ENCODE measurements around the gene SVIL.
A peak's percentile ranks its signal among the peaks of the same experiment; 100 is the strongest.

SVIL gene

DNA sequence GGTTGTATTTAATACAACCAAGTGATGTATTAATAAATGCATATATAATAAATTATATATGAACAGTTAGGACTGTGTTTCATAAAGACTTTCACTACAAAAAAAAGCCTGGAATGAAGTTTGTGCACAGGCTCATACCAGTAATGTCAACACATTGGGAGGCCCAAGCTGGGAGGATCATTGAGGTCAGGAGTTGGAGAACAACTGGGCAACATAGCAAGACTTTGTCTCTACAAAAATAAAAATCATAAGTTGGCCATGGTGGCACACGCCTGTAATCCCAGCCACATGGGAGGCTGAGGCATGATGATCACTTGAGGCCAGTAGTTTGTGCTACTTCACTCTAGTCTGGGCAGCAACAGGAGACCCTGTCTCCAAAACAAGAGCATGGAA lies 15.8 kb upstream of the SVIL start:
- Histone ChIP-seq H3K4me3 (ENCODE audit: low read length in 2 of 2) (no peak overlapping the region), H3K9ac (ENCODE audit: low read depth in 1 of 2, low read length in 2 of 2) (no peak overlapping the region), H3K4me1 (ENCODE audit: control insufficient read depth in 2 of 2, insufficient read depth in 2 of 2, low read length in 2 of 2) (peaks cover 21 to 39% of the 10 kb centered on the region in 2 donors)

DNA sequence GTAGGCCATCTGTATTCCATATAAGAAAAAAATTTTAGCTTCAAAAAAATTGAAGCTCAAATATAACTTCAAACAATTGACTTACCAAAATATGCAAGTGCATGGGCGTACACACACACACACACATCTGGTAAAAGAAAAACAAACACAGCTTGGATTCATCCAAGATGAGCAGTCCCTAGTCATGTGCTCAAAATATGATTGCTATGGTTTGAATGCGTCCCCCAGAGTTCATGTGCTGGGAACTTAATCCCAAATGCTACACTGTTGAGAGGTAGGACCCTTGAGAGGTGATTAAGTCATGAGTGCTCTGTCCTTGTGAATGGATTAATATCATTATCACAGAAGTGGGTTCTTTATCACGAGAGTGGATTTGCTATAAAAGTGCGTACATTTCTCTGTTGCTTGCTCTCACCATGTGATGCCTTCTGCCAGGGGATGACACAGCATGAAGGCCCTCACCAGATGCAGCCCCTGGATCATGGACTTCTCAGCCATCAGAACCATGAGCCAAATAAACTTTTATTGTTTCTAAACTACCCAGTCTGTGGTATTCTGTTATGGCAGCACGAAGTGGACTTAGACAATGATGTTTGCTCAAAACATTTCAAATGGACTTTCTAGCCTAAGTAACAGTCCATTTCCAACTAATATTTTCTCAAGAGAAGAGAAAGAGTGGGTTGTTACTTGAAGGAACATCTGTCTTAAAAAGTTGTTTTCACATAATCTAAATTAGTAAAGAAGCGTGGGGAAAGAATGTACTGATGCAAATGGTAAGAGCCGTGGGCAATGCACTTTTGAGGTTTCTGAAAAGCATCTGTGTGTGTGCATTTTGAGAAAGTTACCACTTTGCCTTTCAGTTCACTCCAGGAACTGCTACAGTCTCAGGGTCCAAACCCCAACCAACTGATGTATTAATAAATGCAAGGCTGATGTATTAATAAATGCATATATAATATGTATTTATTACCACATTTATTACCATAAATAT lies 15.1 kb upstream of the SVIL start:
- Histone ChIP-seq H3K9me3 (ENCODE audit: control insufficient read depth in 2 of 2, low read length in 2 of 2) (no peaks in the 10 kb centered on the region), H3K27ac (ENCODE audit: low read depth in 2 of 2, low read length in 2 of 2) (peak overlapping the region; percentile 28 to 69), H3K9ac (ENCODE audit: low read depth in 1 of 2, low read length in 2 of 2) (no peak overlapping the region), H3K27me3 (ENCODE audit: control insufficient read depth in 2 of 2, insufficient read depth in 2 of 2, low read length in 2 of 2) (no peaks in the 10 kb centered on the region), H3K4me1 (ENCODE audit: control insufficient read depth in 2 of 2, insufficient read depth in 2 of 2, low read length in 2 of 2) (peaks cover 21 to 39% of the 10 kb centered on the region in 2 donors), H3K4me3 (ENCODE audit: low read length in 2 of 2) (no peak overlapping the region), H3K36me3 (ENCODE audit: control insufficient read depth in 2 of 2, insufficient read depth in 2 of 2, low read length in 2 of 2) (no peaks in the 10 kb centered on the region)

More for the DNA sequence above, 15.8 kb upstream of the SVIL start:
- Histone ChIP-seq H3K27me3 (ENCODE audit: control insufficient read depth in 2 of 2, insufficient read depth in 2 of 2, low read length in 2 of 2) (no peaks in the 10 kb centered on the region), H3K27ac (ENCODE audit: low read depth in 2 of 2, low read length in 2 of 2) (no peak overlapping the region), H3K9me3 (ENCODE audit: control insufficient read depth in 2 of 2, low read length in 2 of 2) (no peaks in the 10 kb centered on the region), H3K36me3 (ENCODE audit: control insufficient read depth in 2 of 2, insufficient read depth in 2 of 2, low read length in 2 of 2) (peaks cover 0 to 3% of the 10 kb centered on the region in 2 donors)

DNA sequence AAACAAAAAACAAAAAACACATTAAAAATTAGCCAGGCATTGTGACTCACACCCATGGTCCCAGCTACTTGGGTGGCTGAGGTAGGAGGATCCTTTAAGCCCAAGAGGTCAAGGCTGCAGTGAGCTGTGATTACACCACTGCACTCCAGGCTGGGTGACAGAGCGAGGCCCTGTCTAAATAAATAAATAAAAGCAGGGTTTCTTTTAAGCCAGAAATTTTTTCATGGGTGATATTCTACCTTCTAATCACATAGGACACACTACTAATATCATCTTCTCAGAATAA lies 14.2 kb upstream of the SVIL start:
- peaks cover 21 to 39% of the 10 kb centered on the region in 2 donors for H3K4me1 ChIP-seq (ENCODE audit: control insufficient read depth in 2 of 2, insufficient read depth in 2 of 2, low read length in 2 of 2)

DNA sequence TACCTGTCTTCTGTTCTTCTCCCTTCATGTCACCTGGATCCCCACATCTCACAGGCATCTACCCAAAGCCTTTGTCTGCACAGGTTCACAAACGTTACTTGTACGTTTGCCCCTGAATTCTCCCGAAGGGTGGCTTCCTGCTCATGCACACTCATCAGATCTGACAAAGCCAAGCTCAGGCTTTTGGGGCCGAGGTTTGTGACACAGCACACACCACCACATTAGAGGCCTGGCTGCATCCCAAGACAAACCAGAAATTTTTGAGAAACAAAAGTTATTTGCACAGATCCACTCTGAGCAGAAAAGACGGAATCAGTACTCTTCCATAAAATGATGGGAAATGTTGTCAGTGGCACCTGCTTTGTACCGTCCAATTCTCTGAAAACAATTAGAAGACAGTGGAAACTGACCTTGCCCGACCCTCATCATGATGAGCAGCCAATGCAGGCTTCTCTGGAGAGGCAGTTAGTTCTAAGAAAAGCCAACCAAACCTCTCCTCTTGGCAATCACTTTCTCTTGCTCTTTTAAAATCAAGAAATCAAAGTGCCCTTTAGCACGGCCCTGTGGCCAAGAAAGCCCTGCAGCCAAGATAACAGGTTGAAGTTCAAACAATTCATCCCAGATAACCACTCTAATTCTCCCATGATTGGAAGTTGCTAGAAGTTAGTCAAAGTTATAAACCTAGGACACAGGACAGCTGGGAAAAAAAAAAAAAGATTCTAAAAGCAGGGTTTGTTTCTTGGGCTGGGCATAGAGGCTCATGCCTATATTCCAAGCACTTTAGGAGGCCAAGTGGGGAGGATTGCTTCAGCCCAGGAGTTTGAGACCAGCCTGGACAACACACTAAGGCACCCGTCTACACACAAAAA lies 13.6 kb upstream of the SVIL start:
- no peaks in the 10 kb centered on the region for H3K9me3 ChIP-seq (ENCODE audit: control insufficient read depth in 2 of 2, low read length in 2 of 2)
- no peaks in the 10 kb centered on the region for H3K36me3 ChIP-seq (ENCODE audit: control insufficient read depth in 2 of 2, insufficient read depth in 2 of 2, low read length in 2 of 2)
- H3K4me1 ChIP-seq (ENCODE audit: control insufficient read depth in 2 of 2, insufficient read depth in 2 of 2, low read length in 2 of 2) = peaks cover 21 to 39% of the 10 kb centered on the region in 2 donors
- H3K9ac ChIP-seq (ENCODE audit: low read depth in 1 of 2, low read length in 2 of 2) = peak overlapping the region in 1 of 2 donors; percentile 36
- H3K4me3 ChIP-seq (ENCODE audit: low read length in 2 of 2) = peak overlapping the region in 1 of 2 donors; percentile 53
- peak overlapping the region; percentile 69 to 72 for H3K27ac ChIP-seq (ENCODE audit: low read depth in 2 of 2, low read length in 2 of 2)
- no peaks in the 10 kb centered on the region for H3K27me3 ChIP-seq (ENCODE audit: control insufficient read depth in 2 of 2, insufficient read depth in 2 of 2, low read length in 2 of 2)

More for the DNA sequence above, 14.2 kb upstream of the SVIL start:
- H3K9me3 ChIP-seq (ENCODE audit: control insufficient read depth in 2 of 2, low read length in 2 of 2) = no peaks in the 10 kb centered on the region
- no peaks in the 10 kb centered on the region for H3K27me3 ChIP-seq (ENCODE audit: control insufficient read depth in 2 of 2, insufficient read depth in 2 of 2, low read length in 2 of 2)
- no peaks in the 10 kb centered on the region for H3K36me3 ChIP-seq (ENCODE audit: control insufficient read depth in 2 of 2, insufficient read depth in 2 of 2, low read length in 2 of 2)
- H3K9ac ChIP-seq (ENCODE audit: low read depth in 1 of 2, low read length in 2 of 2) = peak overlapping the region in 1 of 2 donors; percentile 20
- H3K27ac ChIP-seq (ENCODE audit: low read depth in 2 of 2, low read length in 2 of 2) = peak overlapping the region; percentile 69 to 72
- H3K4me3 ChIP-seq (ENCODE audit: low read length in 2 of 2) = no peak overlapping the region

DNA sequence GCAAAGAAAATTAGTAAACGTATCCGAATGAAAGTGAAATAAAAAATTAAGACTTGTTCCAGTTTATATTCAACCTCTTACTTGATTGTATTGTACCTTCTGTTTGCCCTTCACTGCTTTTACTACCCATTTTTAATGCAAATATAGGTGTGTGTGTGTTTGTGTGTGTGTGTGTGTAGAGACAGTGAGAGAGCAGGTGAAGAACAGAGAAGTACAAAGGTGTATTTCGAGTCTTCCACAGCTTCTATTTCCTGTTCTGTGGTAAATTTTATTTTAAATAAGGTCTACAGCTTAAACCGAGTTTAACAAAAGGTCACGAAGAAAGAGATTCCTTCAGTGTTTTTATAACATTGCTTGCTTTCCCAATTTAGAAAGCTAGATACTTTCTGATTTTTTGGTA lies 12.7 kb upstream of the SVIL start:
- Histone ChIP-seq H3K9ac (ENCODE audit: low read depth in 1 of 2, low read length in 2 of 2) (no peak overlapping the region), H3K4me1 (ENCODE audit: control insufficient read depth in 2 of 2, insufficient read depth in 2 of 2, low read length in 2 of 2) (peaks cover 21 to 39% of the 10 kb centered on the region in 2 donors), H3K4me3 (ENCODE audit: low read length in 2 of 2) (peak overlapping the region; percentile 52 to 53), H3K9me3 (ENCODE audit: control insufficient read depth in 2 of 2, low read length in 2 of 2) (no peaks in the 10 kb centered on the region), H3K27ac (ENCODE audit: low read depth in 2 of 2, low read length in 2 of 2) (peak overlapping the region; percentile 72 to 78), H3K27me3 (ENCODE audit: control insufficient read depth in 2 of 2, insufficient read depth in 2 of 2, low read length in 2 of 2) (no peaks in the 10 kb centered on the region), H3K36me3 (ENCODE audit: control insufficient read depth in 2 of 2, insufficient read depth in 2 of 2, low read length in 2 of 2) (no peaks in the 10 kb centered on the region)

DNA sequence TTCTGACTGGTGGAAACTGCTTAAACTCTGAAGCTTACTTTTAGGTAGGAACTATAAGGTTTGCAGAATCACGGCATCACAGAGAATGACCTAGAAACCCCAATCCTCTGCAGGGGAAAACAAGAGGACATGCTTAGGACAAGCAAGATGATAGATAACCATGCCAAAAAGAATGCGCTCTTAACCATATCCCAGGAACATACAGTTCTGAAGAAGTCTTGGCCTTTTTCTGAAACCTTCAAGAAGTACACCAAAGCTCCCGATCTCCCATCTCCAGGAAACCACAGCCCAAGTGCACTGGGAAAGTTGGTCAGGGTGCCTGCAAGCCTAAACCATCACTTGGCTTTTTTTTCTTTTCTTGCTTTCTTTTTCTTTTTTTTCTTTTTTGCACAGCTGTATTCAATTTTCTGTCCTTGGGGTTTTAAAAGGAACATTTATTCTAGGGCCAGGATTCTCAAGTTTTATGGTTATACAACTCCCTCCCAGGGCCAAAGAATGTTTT lies 12.2 kb upstream of the SVIL start:
- H3K36me3 ChIP-seq (ENCODE audit: control insufficient read depth in 2 of 2, insufficient read depth in 2 of 2, low read length in 2 of 2) = no peaks in the 10 kb centered on the region
- peak overlapping the region; percentile 72 to 78 for H3K27ac ChIP-seq (ENCODE audit: low read depth in 2 of 2, low read length in 2 of 2)
- H3K4me3 ChIP-seq (ENCODE audit: low read length in 2 of 2) = peak overlapping the region; percentile 52 to 53
- no peaks in the 10 kb centered on the region for H3K9me3 ChIP-seq (ENCODE audit: control insufficient read depth in 2 of 2, low read length in 2 of 2)
- peak overlapping the region in 1 of 2 donors; percentile 52 for H3K9ac ChIP-seq (ENCODE audit: low read depth in 1 of 2, low read length in 2 of 2)
- peaks cover 21 to 39% of the 10 kb centered on the region in 2 donors for H3K4me1 ChIP-seq (ENCODE audit: control insufficient read depth in 2 of 2, insufficient read depth in 2 of 2, low read length in 2 of 2)
- H3K27me3 ChIP-seq (ENCODE audit: control insufficient read depth in 2 of 2, insufficient read depth in 2 of 2, low read length in 2 of 2) = no peaks in the 10 kb centered on the region

DNA sequence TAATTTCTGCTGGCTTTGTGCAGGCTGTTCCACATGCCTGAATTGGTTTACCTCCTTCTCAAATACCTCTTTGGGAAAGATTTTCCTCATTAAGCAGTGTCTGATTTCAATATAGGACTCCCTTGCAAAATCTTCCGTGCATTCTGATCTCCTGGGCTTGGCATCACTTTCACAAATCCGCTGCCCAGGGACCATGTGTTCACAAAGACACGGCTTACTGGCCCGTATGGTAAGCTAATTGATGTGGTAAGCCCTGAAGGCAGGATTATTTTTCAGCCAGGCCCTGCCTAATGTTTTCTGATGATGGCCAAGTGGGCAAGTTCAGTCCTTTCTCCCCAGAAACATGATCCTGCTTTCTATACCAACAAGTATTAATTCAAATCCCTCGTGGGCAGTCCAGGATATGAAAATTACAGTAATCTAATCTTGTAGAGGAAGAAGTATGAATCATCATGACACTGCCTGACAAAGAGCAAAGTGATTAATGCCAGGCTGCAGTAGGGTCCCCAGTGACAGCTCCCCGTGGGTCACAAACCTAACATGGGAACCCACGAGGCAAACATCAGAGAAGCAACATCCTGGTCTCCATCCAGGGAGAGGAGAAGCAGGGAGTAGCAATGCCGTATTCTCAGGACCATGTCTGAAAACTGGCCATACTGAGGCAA lies 11.6 kb upstream of the SVIL start:
- Histone ChIP-seq H3K9me3 (ENCODE audit: control insufficient read depth in 2 of 2, low read length in 2 of 2) (no peaks in the 10 kb centered on the region), H3K36me3 (ENCODE audit: control insufficient read depth in 2 of 2, insufficient read depth in 2 of 2, low read length in 2 of 2) (no peaks in the 10 kb centered on the region), H3K27ac (ENCODE audit: low read depth in 2 of 2, low read length in 2 of 2) (peak overlapping the region; percentile 72 to 78), H3K27me3 (ENCODE audit: control insufficient read depth in 2 of 2, insufficient read depth in 2 of 2, low read length in 2 of 2) (no peaks in the 10 kb centered on the region), H3K4me3 (ENCODE audit: low read length in 2 of 2) (peak overlapping the region; percentile 52 to 53), H3K9ac (ENCODE audit: low read depth in 1 of 2, low read length in 2 of 2) (peak overlapping the region in 1 of 2 donors; percentile 52), H3K4me1 (ENCODE audit: control insufficient read depth in 2 of 2, insufficient read depth in 2 of 2, low read length in 2 of 2) (peaks cover 21 to 39% of the 10 kb centered on the region in 2 donors)

DNA sequence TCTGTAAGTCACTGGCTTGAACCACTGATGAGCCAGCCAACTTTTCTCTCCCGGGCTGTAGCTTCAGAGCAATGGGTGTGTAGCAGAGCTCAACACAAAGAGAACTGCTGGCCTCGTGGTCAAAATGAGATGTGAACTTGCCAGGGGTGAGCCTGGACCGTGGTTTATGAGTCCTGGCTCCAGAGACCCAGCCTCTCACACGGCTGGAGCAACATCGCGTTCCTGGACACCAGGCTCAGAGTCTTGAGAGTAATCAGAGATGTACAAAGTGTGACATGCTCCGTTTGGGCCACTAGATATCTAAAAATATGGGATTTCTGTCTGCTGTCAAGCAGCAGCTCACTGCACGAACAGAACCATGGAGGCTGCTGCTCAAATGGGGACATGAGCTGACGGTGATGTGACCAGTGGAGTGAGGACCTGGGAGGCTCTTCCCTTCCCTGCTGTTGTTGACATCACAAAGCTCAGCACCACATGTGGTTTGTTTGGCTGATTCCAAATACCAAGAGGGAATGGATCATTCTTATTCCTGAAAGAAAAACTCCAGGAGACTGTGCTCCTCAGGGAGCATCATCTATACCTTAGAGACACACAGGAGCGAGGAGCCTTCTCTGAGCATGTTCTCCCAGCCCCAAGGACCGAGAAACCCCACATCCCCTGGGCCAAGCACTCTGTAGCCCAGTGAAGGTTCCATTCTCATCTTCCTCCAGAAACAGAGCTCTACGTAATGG lies 9.2 kb upstream of the SVIL start:
- Histone ChIP-seq H3K4me1 (ENCODE audit: control insufficient read depth in 2 of 2, insufficient read depth in 2 of 2, low read length in 2 of 2) (peaks cover 21 to 30% of the 10 kb centered on the region in 2 donors), H3K9me3 (ENCODE audit: control insufficient read depth in 2 of 2, low read length in 2 of 2) (no peaks in the 10 kb centered on the region), H3K27me3 (ENCODE audit: control insufficient read depth in 2 of 2, insufficient read depth in 2 of 2, low read length in 2 of 2) (no peaks in the 10 kb centered on the region), H3K27ac (ENCODE audit: low read depth in 2 of 2, low read length in 2 of 2) (peak overlapping the region; percentile 5 to 44), H3K36me3 (ENCODE audit: control insufficient read depth in 2 of 2, insufficient read depth in 2 of 2, low read length in 2 of 2) (no peaks in the 10 kb centered on the region), H3K4me3 (ENCODE audit: low read length in 2 of 2) (no peak overlapping the region), H3K9ac (ENCODE audit: low read depth in 1 of 2, low read length in 2 of 2) (peak overlapping the region in 1 of 2 donors; percentile 22)

DNA sequence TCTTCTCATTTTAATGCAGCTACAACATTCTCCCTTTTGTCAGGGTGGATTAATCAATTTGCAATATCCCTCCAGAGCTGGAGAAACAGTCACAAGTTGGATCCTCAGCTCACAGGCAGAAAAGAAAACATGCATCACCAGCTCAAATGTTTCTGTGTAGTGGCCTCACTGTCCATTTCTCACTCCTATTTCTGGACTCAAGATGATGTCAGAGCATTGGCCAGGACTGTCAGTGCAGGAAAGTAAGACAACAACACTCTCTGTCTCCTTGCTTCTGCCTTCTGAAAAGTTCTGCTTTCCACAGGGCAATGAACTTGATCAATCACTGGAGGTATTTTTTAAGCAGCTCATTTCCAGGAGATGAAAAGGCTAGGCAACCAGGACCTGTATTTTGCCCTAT lies 8.2 kb upstream of the SVIL start:
- H3K9ac ChIP-seq (ENCODE audit: low read depth in 1 of 2, low read length in 2 of 2) = peak overlapping the region in 1 of 2 donors; percentile 22
- H3K4me3 ChIP-seq (ENCODE audit: low read length in 2 of 2) = no peak overlapping the region
- peaks cover 15 to 20% of the 10 kb centered on the region in 2 donors for H3K4me1 ChIP-seq (ENCODE audit: control insufficient read depth in 2 of 2, insufficient read depth in 2 of 2, low read length in 2 of 2)
- no peak overlapping the region for H3K27ac ChIP-seq (ENCODE audit: low read depth in 2 of 2, low read length in 2 of 2)
- no peaks in the 10 kb centered on the region for H3K27me3 ChIP-seq (ENCODE audit: control insufficient read depth in 2 of 2, insufficient read depth in 2 of 2, low read length in 2 of 2)
- no peaks in the 10 kb centered on the region for H3K36me3 ChIP-seq (ENCODE audit: control insufficient read depth in 2 of 2, insufficient read depth in 2 of 2, low read length in 2 of 2)
- H3K9me3 ChIP-seq (ENCODE audit: control insufficient read depth in 2 of 2, low read length in 2 of 2) = no peaks in the 10 kb centered on the region
